Endothelial cell (in vitro differentiated cells): Measurements from ENCODE around the gene KLHL3. TPM values are rescaled to one million over a fixed set of nuclear protein-coding genes. Genes with fewer than 3 reads are reported as not detected.
A peak's percentile ranks its signal among the peaks of the same experiment; 100 is the strongest.

ENCODE experiments used
- DNase-seq: peaks from one replicate; pipeline ENCODE4 v3.0.0; 2021; ENCODE audit warnings: low spot score
- H3K27ac Mint-ChIP-seq: one replicate; pipeline ENCODE4 v1.8.0; 2021; ENCODE audit warnings: mixed read lengths, inconsistent platforms; ENCODE audit not compliant: unreplicated experiment
- H3K27me3 Mint-ChIP-seq: one replicate; pipeline ENCODE4 v1.8.0; 2021; ENCODE audit warnings: mild to moderate bottlenecking, moderate library complexity, mixed read lengths, inconsistent platforms; ENCODE audit not compliant: unreplicated experiment
- H3K36me3 Mint-ChIP-seq: one replicate; pipeline ENCODE4 v1.8.0; 2021; ENCODE audit warnings: mild to moderate bottlenecking, low read depth, mixed read lengths, inconsistent platforms; ENCODE audit not compliant: unreplicated experiment
- H3K4me1 Mint-ChIP-seq: one replicate; pipeline ENCODE4 v1.8.0; 2021; ENCODE audit warnings: mild to moderate bottlenecking, mixed read lengths, inconsistent platforms; ENCODE audit not compliant: unreplicated experiment
- H3K4me3 Mint-ChIP-seq: one replicate; pipeline ENCODE4 v1.8.0; 2021; ENCODE audit warnings: mild to moderate bottlenecking, mixed read lengths, inconsistent platforms; ENCODE audit not compliant: unreplicated experiment
- H3K9me3 Mint-ChIP-seq: one replicate; pipeline ENCODE4 v1.8.0; 2021; ENCODE audit warnings: mixed read lengths, inconsistent platforms; ENCODE audit not compliant: unreplicated experiment
- total RNA-seq: library from RNA; stranded (reverse); fragmentation: NEBNext Ultra II Directional; extraction: Animal tissue kit (Norgen Biotek cat#: 25700); gene quantifications from one replicate; pipeline ENCODE4 v1.2.1, GENCODE V29; 2021; ENCODE audit not compliant: unreplicated experiment
- TF ChIP-seq, protein P1 (sequence below): fragments of 200-600 bp; sonication (generic); IDR thresholded peaks from one replicate; pipeline ENCODE4 v1.5.0; 2021; ENCODE audit warnings: antibody characterized with exemption; ENCODE audit not compliant: unreplicated experiment

The KLHL3 gene
- total RNA-seq, 1 donor from 2014 or later = 200 TPM

DNA sequence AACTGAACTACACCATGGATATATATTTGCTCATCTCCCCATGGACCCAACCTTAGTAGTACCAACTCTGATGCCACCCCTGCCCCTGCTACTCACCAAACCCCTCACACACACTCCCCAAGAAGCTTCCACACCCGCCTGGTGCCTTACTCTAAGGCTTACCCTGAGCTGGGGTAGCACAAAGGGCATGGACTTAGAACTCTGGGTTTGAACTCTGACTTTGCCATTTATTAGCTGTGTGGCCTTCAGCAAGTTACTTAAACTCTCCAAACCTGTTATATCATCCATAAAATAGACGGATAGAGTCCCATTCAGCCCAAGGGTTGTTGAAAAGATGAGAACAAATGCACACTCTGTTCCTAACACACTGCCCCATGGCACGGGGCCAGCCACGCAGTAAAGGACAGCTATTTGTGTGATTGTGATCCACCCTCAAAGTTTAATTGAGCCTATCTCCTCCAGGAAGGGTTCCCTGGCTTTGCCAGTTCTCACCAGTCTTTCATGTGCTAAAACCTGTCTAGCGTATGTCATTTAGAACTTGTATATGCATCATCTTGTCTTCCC, 111.0 kb downstream of the KLHL3 start:
- H3K27me3 Mint-ChIP-seq = peaks cover 3% of the 10 kb centered on the region
- H3K27ac Mint-ChIP-seq = no peak overlapping the region
- H3K4me3 Mint-ChIP-seq = peak overlapping the region; percentile 47
- H3K4me1 Mint-ChIP-seq = peaks cover 24% of the 10 kb centered on the region
- TF ChIP-seq, protein P1, sequence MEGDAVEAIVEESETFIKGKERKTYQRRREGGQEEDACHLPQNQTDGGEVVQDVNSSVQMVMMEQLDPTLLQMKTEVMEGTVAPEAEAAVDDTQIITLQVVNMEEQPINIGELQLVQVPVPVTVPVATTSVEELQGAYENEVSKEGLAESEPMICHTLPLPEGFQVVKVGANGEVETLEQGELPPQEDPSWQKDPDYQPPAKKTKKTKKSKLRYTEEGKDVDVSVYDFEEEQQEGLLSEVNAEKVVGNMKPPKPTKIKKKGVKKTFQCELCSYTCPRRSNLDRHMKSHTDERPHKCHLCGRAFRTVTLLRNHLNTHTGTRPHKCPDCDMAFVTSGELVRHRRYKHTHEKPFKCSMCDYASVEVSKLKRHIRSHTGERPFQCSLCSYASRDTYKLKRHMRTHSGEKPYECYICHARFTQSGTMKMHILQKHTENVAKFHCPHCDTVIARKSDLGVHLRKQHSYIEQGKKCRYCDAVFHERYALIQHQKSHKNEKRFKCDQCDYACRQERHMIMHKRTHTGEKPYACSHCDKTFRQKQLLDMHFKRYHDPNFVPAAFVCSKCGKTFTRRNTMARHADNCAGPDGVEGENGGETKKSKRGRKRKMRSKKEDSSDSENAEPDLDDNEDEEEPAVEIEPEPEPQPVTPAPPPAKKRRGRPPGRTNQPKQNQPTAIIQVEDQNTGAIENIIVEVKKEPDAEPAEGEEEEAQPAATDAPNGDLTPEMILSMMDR = no peak
- peaks cover 65% of the 10 kb centered on the region for H3K36me3 Mint-ChIP-seq
- no peaks in the 10 kb centered on the region for H3K9me3 Mint-ChIP-seq
- DNase-seq = no peak

DNA sequence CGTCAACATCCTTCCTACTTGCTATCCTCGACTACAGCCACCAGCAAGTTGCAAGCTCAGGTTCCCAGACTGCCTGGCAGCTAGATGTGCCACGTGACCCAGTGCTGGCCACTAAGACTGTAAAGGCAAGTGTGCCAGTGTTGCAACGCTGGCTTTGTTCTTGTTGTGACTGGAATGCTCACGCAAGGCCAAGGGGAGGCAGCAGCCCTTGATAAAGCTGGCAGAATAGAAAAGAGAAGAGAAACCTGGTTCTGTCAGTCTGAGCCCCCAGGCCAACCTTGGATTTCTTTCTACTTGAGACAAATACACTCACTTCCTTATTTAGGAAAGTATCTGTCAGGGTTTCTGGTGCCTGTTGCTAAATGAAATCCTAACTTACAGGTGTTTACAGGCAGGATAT, 113.0 kb downstream of the KLHL3 start:
- no peak for DNase-seq
- Mint-ChIP-seq H3K4me1 (peaks cover 14% of the 10 kb centered on the region), H3K4me3 (peak overlapping the region; percentile 56), H3K36me3 (peaks cover 67% of the 10 kb centered on the region), H3K27me3 (no peaks in the 10 kb centered on the region), H3K9me3 (no peaks in the 10 kb centered on the region), H3K27ac (no peak overlapping the region)
- TF ChIP-seq, protein P1 = no peak

DNA sequence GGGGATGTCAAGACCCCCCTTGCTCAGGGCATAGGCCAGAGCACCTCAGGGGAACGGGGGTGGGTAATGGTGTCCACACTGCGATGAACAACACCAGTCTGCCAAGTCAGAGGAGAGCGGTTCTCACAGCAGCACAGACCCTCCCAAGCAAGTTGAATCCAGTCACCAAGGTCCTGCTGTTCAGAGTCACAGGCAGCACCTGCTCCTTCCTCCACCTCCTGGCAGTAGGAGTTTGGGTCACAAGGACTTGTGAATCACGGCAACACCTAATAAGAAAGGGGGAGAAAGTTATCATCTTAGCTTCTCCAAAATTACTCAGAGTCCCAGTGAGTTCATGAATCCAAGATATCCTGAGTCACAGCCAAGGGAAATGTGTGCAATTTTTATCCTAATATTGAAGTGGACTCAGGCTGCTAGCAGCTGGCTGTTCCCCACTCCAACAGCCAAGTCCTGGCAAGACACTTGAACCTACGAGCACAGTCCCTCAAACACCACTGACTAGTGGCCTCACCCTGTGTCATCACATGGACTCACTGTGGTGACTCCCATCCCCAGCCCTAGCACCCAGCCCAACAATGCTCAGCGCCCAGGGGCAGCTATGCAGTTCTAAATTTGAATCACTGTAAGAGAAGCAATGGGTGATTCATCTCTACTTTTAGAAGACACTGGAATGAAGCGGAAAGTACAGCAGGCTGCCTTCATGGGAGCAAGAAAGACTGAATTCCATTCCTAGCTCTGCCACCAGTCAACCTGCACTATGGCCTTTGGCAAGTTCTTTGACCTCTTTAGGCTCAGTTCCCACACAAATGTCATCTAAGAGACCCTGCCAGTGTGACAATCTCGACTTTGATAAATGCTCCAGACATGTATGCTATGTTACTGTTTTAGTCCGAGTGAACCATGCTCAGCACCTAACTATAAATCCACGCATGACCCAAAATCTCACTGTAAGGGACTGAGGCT, 113.7 kb downstream of the KLHL3 start:
- DNase-seq = no peak
- Mint-ChIP-seq H3K36me3 (peaks cover 68% of the 10 kb centered on the region), H3K27ac (peak overlapping the region; percentile 7), H3K4me3 (peak overlapping the region; percentile 76), H3K4me1 (peaks cover 8% of the 10 kb centered on the region), H3K9me3 (no peaks in the 10 kb centered on the region), H3K27me3 (no peaks in the 10 kb centered on the region)
- TF ChIP-seq, protein P1 = no peak

DNA sequence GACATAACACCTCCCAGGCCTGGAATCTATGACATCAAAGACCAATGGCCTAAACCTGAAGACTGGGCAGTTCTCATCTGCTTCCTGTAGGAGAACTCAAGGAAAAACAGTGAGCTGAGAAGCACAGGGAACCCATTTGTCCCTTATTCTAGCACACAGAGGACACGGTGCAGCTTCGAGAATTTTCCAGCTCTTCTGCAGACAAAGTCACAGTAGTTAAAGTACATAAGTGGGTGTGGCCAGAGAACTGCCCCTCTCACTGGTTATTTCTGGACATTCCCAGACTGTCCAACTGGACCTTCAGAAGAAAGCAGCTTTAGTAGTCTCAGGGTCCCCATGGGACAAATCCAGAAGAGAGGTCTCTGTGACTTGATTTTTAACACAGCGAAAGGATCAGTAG, 114.6 kb downstream of the KLHL3 start:
- Mint-ChIP-seq H3K4me3 (peak overlapping the region; percentile 76), H3K36me3 (peaks cover 66% of the 10 kb centered on the region), H3K4me1 (peaks cover 8% of the 10 kb centered on the region), H3K27me3 (no peaks in the 10 kb centered on the region), H3K27ac (peak overlapping the region; percentile 74), H3K9me3 (no peaks in the 10 kb centered on the region)
- TF ChIP-seq, protein P1 = no peak
- DNase-seq = no peak
